Loucy (cell line): ENCODE data around the gene RICTOR.

Experiments
- EZH2phosphoT487 ChIP-seq: fragments of 200-600 bp; IDR thresholded peaks from 2 replicates; pipeline ENCODE4 v1.6.1; 2018; ENCODE audit warnings: antibody characterized with exemption, mild to moderate bottlenecking, moderate library complexity, borderline replicate concordance
- TF ChIP-seq, protein P1 (sequence below): fragments of 200-600 bp; sonication (generic); conservative IDR thresholded peaks from 2 replicates; pipeline ENCODE4 v1.5.1; 2014; ENCODE audit warnings: mild to moderate bottlenecking, antibody characterized with exemption, low read length

DNA sequence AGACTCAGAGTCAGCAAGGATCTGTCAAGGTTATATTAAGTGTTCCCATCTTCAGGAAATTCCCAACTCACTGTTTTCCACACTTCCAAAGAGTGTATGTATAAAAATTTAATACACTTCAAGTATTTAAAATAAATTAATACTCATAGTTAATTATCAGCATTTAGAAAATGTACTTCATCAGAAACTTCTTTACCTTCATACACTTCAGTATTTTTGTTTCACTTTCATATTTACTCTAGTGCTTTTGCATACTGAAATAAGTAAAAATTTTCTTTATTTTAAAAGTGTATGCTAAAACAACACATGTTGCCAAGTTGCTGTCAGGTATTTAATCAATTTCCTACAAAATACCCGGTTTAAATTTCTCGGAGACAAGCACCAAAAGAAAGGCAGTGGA lies 16.5 kb downstream of the RICTOR start:
- TF ChIP-seq, protein P1, sequence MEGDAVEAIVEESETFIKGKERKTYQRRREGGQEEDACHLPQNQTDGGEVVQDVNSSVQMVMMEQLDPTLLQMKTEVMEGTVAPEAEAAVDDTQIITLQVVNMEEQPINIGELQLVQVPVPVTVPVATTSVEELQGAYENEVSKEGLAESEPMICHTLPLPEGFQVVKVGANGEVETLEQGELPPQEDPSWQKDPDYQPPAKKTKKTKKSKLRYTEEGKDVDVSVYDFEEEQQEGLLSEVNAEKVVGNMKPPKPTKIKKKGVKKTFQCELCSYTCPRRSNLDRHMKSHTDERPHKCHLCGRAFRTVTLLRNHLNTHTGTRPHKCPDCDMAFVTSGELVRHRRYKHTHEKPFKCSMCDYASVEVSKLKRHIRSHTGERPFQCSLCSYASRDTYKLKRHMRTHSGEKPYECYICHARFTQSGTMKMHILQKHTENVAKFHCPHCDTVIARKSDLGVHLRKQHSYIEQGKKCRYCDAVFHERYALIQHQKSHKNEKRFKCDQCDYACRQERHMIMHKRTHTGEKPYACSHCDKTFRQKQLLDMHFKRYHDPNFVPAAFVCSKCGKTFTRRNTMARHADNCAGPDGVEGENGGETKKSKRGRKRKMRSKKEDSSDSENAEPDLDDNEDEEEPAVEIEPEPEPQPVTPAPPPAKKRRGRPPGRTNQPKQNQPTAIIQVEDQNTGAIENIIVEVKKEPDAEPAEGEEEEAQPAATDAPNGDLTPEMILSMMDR = no peak
- TF ChIP-seq EZH2phosphoT487 = no peak
